Calu3 (cell line): ENCODE measurements around the gene RPS14. TPM values are rescaled to one million over a fixed set of nuclear protein-coding genes. Genes with fewer than 3 reads are reported as not detected.

ENCODE experiments used
- BruUV-seq: library from RNA; stranded (reverse); fragments of 400-500 nt; replicated peaks from 2 replicates; lab custom pipeline; 2021; lab: Mats Ljungman, UMichigan
- CTCF ChIA-PET: fragments of 300-600 bp; sonication (Branson Sonifier 250); formaldehyde crosslinking; loops from one replicate; lab custom pipeline; 2022; ENCODE audit warnings: antibody characterized with exemption; lab: Charles Lee
- DNase-seq: peaks from one replicate; pipeline ENCODE4 v3.0.0; 2022
- H3K27ac Mint-ChIP-seq: one replicate; pipeline ENCODE4 v1.8.0; 2022; ENCODE audit warnings: mixed read lengths; ENCODE audit not compliant: unreplicated experiment
- H3K27me3 Mint-ChIP-seq: one replicate; pipeline ENCODE4 v1.8.0; 2022; ENCODE audit warnings: mixed read lengths; ENCODE audit not compliant: unreplicated experiment
- H3K36me3 Mint-ChIP-seq: one replicate; pipeline ENCODE4 v1.8.0; 2022; ENCODE audit warnings: mild to moderate bottlenecking, moderate library complexity, mixed read lengths; ENCODE audit not compliant: insufficient read depth, unreplicated experiment
- H3K4me1 Mint-ChIP-seq: one replicate; pipeline ENCODE4 v1.8.0; 2022; ENCODE audit warnings: mild to moderate bottlenecking, low read depth, mixed read lengths; ENCODE audit not compliant: unreplicated experiment
- H3K4me3 Mint-ChIP-seq: one replicate; pipeline ENCODE4 v1.8.0; 2022; ENCODE audit warnings: mild to moderate bottlenecking, low read depth, moderate library complexity, mixed read lengths; ENCODE audit not compliant: unreplicated experiment
- H3K9me3 Mint-ChIP-seq: one replicate; pipeline ENCODE4 v1.8.0; 2022; ENCODE audit warnings: low read depth, mixed read lengths; ENCODE audit not compliant: unreplicated experiment
- intact Hi-C: fragments of 100-400 bp; cut with micrococcal nuclease; formaldehyde crosslinking; loops from one replicate; pipeline ENCODE4 v1.10.0; 2022; ENCODE audit not compliant: unreplicated experiment
- total RNA-seq: library from RNA; stranded (reverse); gene quantifications from 2 replicates; pipeline ENCODE4 v1.2.3, GENCODE V29; 2022
- TF ChIP-seq, protein P1 (sequence below): fragments of 200-600 bp; IDR thresholded peaks from one replicate; pipeline ENCODE4 v1.8.0; 2022; ENCODE audit warnings: antibody characterized with exemption; ENCODE audit not compliant: unreplicated experiment

RPS14 gene
- total RNA-seq, 1 experiment from 2014 or later, result 2,330 TPM

DNA sequence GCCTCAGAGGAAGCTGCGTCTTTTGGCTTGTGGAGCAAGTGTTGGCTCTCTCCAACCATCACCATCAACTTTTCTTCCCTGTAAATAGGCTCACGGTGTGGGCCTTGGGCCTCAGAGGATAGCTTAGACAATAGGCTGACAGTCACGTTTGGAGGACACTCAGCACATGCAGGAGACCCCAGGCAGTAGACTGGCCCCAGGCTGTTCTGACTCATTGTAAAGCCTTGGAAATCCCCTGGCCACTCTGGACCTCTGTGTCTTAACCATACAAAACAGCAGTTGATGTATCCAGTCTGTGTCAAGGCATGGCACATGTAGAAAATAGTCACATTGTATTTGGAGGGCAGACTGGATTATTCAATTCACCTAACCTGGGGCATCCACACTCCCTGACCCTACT, 55.4 kb downstream of the RPS14 start:
- peaks cover 53% of the 10 kb centered on the region for H3K36me3 Mint-ChIP-seq
- CTCF ChIA-PET, result no interaction called here
- H3K4me1 Mint-ChIP-seq, result no peaks in the 10 kb centered on the region
- H3K4me3 Mint-ChIP-seq, result no peak overlapping the region
- DNase-seq, result no peak
- TF ChIP-seq, protein P1, sequence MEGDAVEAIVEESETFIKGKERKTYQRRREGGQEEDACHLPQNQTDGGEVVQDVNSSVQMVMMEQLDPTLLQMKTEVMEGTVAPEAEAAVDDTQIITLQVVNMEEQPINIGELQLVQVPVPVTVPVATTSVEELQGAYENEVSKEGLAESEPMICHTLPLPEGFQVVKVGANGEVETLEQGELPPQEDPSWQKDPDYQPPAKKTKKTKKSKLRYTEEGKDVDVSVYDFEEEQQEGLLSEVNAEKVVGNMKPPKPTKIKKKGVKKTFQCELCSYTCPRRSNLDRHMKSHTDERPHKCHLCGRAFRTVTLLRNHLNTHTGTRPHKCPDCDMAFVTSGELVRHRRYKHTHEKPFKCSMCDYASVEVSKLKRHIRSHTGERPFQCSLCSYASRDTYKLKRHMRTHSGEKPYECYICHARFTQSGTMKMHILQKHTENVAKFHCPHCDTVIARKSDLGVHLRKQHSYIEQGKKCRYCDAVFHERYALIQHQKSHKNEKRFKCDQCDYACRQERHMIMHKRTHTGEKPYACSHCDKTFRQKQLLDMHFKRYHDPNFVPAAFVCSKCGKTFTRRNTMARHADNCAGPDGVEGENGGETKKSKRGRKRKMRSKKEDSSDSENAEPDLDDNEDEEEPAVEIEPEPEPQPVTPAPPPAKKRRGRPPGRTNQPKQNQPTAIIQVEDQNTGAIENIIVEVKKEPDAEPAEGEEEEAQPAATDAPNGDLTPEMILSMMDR, result no peak
- H3K27me3 Mint-ChIP-seq, result no peaks in the 10 kb centered on the region
- H3K27ac Mint-ChIP-seq, result no peak overlapping the region
- BruUV-seq, result no TSS peak
- intact Hi-C loops, result no loop called here
- H3K9me3 Mint-ChIP-seq, result no peaks in the 10 kb centered on the region

DNA sequence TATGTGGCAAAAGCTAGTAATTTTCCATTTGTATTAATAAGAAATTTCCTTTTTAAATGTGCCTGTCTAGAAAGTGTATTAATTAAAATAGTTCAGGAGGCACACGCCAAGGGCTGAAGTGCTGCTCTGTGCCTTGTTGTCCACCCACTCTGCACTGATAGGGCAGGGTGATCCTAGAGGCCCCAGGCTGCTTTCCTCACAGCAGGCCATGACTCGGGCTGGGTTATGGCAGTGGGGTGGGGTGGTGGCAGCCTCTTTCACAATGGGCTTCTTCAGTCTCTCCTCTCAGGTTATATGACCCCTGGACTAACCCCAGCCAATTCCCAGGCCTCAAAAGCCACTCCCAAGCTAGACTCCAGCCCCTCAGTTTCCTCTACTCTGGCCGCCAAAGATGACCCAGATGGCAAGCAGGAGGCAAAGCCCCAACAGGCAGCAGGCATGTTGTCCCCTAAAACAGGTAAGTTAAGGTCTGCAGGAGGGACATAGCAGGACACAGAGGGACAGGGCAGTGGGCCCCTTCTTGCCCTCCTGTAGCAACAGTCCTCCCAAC, 56.4 kb downstream of the RPS14 start:
- BruUV-seq, result no TSS peak
- Mint-ChIP-seq H3K36me3 (peaks cover 45% of the 10 kb centered on the region), H3K4me1 (no peaks in the 10 kb centered on the region), H3K4me3 (no peak overlapping the region), H3K27ac (no peak overlapping the region), H3K9me3 (no peaks in the 10 kb centered on the region), H3K27me3 (no peaks in the 10 kb centered on the region)
- intact Hi-C loops, result no loop called here
- TF ChIP-seq, protein P1, result no peak
- CTCF ChIA-PET, result no interaction called here
- no peak for DNase-seq

DNA sequence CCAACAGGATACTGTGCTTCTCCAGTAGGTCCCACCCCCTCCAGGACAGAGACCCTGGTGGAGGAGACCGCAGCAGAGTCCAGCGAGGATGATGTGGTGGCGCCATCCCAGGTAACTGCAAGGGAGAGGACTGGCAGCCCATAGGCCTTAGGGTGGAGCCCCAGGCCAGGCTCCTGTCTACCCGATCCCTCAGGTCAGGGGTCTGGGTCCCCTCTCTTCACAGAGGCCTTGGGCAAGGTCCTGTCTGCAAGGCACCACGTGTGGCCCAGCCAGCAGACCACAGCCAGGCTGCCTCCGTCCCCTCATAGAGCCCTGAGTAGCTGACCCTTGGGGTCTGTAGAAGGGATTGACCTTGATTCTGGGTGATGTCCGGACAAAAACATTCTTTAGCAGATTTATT, 56.9 kb downstream of the RPS14 start:
- Mint-ChIP-seq H3K27me3 (no peaks in the 10 kb centered on the region), H3K9me3 (no peaks in the 10 kb centered on the region), H3K4me3 (no peak overlapping the region), H3K27ac (no peak overlapping the region), H3K36me3 (peaks cover 43% of the 10 kb centered on the region), H3K4me1 (no peaks in the 10 kb centered on the region)
- TF ChIP-seq, protein P1, result no peak
- no TSS peak for BruUV-seq
- CTCF ChIA-PET, result no interaction called here
- intact Hi-C loops, result no loop called here
- DNase-seq, result no peak

Other genes with a start within 250 kb of the RPS14 start
- not detected in 2 replicates for gene CAMK2A, start 160.0 kb downstream of the RPS14 start, total RNA-seq
- gene ARSI, start 146.8 kb downstream of the RPS14 start, total RNA-seq, result 0.71 and 0.93 TPM in 2 replicates
- gene TCOF1, start 92.0 kb downstream of the RPS14 start, total RNA-seq, result 96.1 and 106 TPM in 2 replicates
- 773 and 1,091 TPM in 2 replicates for gene CD74, start 36.8 kb downstream of the RPS14 start, total RNA-seq
- 62.5 and 72.6 TPM in 2 replicates for gene NDST1, start 58.4 kb upstream of the RPS14 start, total RNA-seq
- gene SYNPO, start 190.9 kb upstream of the RPS14 start, total RNA-seq, result 0.92 and 2.5 TPM in 2 replicates
- gene MYOZ3, start 211.5 kb upstream of the RPS14 start, total RNA-seq, result not detected in 2 replicates